Gastrocnemius medialis (tissue), 4 donors: Measurements from ENCODE around the gene PRDM16. TPM values are rescaled to one million over a fixed set of nuclear protein-coding genes. Genes with fewer than 3 reads are reported as not detected.

Source experiments
- ATAC-seq, 2 donors: fragments of 150-250 bp; one replicate each; pipeline ENCODE4 v1.9.1; 2016
- DNase-seq, 2 donors: peaks; one replicate each; pipeline ENCODE4 v3.0.0-alpha.2; 2019
- H3K27ac ChIP-seq, 4 donors: fragments of 200-600 bp; sonication (generic); 1 replicate in 1 of 4; 2 replicates in 3 of 4; pipeline ENCODE4 v1.5.1; 2016 to 2018; ENCODE audit warnings: mild to moderate bottlenecking in 2 of 4, moderate library complexity in 1 of 4
- H3K27me3 ChIP-seq, 3 donors: fragments of 200-600 bp; sonication (generic) in 2 of 3; 1 replicate in 1 of 3; 2 replicates in 2 of 3; pipeline versions ENCODE4 v1.5.1 to v1.6.0; 2016 to 2019; ENCODE audit warnings: mild to moderate bottlenecking in 1 of 3, moderate library complexity in 1 of 3
- H3K36me3 ChIP-seq, 2 donors: fragments of 200-600 bp; sonication (generic) in 1 of 2; one replicate each; pipeline ENCODE4 v1.5.1; 2017 to 2018
- H3K4me1 ChIP-seq, 2 donors: fragments of 200-600 bp; sonication (generic) in 1 of 2; one replicate each; pipeline ENCODE4 v1.5.1; 2016 to 2017; ENCODE audit warnings: mild to moderate bottlenecking in 2 of 2
- H3K4me3 ChIP-seq, 4 donors: fragments of 200-600 bp; sonication (generic) in 3 of 4; 1 replicate in 1 of 4; 2 replicates in 3 of 4; pipeline ENCODE4 v1.5.1; 2016 to 2019; ENCODE audit warnings: mild to moderate bottlenecking in 2 of 4
- H3K9me3 ChIP-seq, 3 donors: fragments of 200-600 bp; sonication (generic) in 2 of 3; 1 replicate in 1 of 3; 2 replicates in 2 of 3; pipeline ENCODE4 v1.5.1; 2016 to 2019
- POLR2A ChIP-seq, 2 donors: fragments of 450-650 bp; IDR thresholded peaks; one replicate each; pipeline ENCODE4 v1.6.1; 2017; ENCODE audit warnings: antibody characterized with exemption in 2 of 2, mild to moderate bottlenecking in 2 of 2, moderate library complexity in 2 of 2
- in situ Hi-C, 4 donors: fragments of 200-750 bp; cut with MboI; loops; one replicate each; pipeline versions ENCODE4 v1.15.0 to v1.8.0; 2017; ENCODE audit warnings: low sequenced_read_pairs in 4 of 4
- intact Hi-C: fragments of 100-400 bp; cut with DNase I; formaldehyde crosslinking; loops from one replicate; pipeline ENCODE4 v1.15.1; 2023; ENCODE audit warnings: low total_unique reads
- total RNA-seq, 4 donors: library from RNA; depleted of rRNA; stranded (reverse); fragments of >200 nt; gene quantifications; one replicate each; pipeline versions ENCODE4 v1.1.0 to v1.2.3, GENCODE V29; 2016
- TF ChIP-seq, protein P1 (sequence below), 5 experiments: fragments of 450-650 bp in 3 of 5; fragments of 200-600 bp in 2 of 5; sonication (generic) in 2 of 5; IDR thresholded peaks in 4 of 5; conservative IDR thresholded peaks in 1 of 5; 1 replicate in 4 of 5; 2 replicates in 1 of 5; pipeline ENCODE4 v1.5.1; 2016 to 2019; ENCODE audit warnings: antibody characterized with exemption in 5 of 5, mild to moderate bottlenecking in 3 of 5, moderate library complexity in 3 of 5

Gene PRDM16
- total RNA-seq, 4 donors from 2014 or later = 0.03 to 0.19 (median 0.17) TPM

- Histone ChIP-seq H3K4me3 (no peak overlapping the region), H3K27ac (no peak overlapping the region), H3K9me3 (no peaks in the 10 kb centered on the region), H3K4me1 (no peaks in the 10 kb centered on the region), H3K27me3 (peaks cover 20 to 38% (median 22%) of the 10 kb centered on the region in 3 donors), H3K36me3 (no peaks in the 10 kb centered on the region)
- ATAC-seq = no peak
- no peak for TF ChIP-seq POLR2A (IDR thresholded peaks at IDR 0.05)
- TF ChIP-seq, protein P1, sequence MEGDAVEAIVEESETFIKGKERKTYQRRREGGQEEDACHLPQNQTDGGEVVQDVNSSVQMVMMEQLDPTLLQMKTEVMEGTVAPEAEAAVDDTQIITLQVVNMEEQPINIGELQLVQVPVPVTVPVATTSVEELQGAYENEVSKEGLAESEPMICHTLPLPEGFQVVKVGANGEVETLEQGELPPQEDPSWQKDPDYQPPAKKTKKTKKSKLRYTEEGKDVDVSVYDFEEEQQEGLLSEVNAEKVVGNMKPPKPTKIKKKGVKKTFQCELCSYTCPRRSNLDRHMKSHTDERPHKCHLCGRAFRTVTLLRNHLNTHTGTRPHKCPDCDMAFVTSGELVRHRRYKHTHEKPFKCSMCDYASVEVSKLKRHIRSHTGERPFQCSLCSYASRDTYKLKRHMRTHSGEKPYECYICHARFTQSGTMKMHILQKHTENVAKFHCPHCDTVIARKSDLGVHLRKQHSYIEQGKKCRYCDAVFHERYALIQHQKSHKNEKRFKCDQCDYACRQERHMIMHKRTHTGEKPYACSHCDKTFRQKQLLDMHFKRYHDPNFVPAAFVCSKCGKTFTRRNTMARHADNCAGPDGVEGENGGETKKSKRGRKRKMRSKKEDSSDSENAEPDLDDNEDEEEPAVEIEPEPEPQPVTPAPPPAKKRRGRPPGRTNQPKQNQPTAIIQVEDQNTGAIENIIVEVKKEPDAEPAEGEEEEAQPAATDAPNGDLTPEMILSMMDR (IDR thresholded peaks at IDR 0.05 in 4 of 5, conservative IDR thresholded peaks at IDR 0.05 in 1 of 5) = no peak
- in situ Hi-C loops (no loop called here), intact Hi-C loops (no loop called here)
- no peak for DNase-seq
Measured at GRCh38 chr1:3136532-3136931, 67.5 kb downstream of the PRDM16 start.

- Histone ChIP-seq H3K27me3 (peaks cover 28 to 41% (median 29%) of the 10 kb centered on the region in 3 donors), H3K4me1 (no peaks in the 10 kb centered on the region), H3K27ac (no peak overlapping the region), H3K36me3 (no peaks in the 10 kb centered on the region), H3K9me3 (no peaks in the 10 kb centered on the region), H3K4me3 (no peak overlapping the region)
- in situ Hi-C loops = no loop called here
- intact Hi-C loops = no loop called here
- no peak for DNase-seq
- no peak for ATAC-seq
- no peak for TF ChIP-seq POLR2A (IDR thresholded peaks at IDR 0.05)
- TF ChIP-seq, protein P1 (IDR thresholded peaks at IDR 0.05 in 4 of 5, conservative IDR thresholded peaks at IDR 0.05 in 1 of 5) = no peak
Measured at GRCh38 chr1:3137111-3138100, 68.4 kb downstream of the PRDM16 start.

DNA sequence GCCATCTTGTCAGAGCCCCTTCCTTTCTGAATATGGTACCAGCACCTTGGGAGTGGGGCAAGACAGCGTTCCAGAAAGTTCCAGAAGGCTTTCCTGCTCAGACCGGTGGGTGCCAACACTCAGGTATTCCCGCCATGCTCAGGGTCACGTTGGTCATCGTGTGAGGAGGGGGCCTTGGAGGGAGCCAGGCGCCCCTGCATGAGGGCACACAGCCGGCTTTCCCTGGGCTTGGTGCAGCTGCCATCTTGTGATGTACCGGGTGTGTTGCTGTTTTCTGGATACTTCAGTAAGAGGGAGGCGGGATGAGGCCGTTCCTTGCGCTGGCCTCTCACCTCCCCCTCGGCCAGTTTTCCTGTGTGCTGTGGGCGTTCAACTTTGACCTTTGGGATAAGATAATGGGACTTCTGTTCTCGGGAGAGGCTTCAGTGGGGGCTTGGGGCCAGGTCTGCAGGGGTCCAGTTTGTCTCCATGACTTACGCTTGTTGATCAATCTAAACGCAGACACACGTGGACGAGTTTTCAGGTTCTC lies 69.7 kb downstream of the PRDM16 start:
- DNase-seq (no peak), ATAC-seq (no peak)
- Histone ChIP-seq H3K9me3 (no peaks in the 10 kb centered on the region), H3K27me3 (peaks cover 30 to 44% (median 39%) of the 10 kb centered on the region in 3 donors), H3K4me3 (no peak overlapping the region), H3K4me1 (no peaks in the 10 kb centered on the region), H3K27ac (no peak overlapping the region), H3K36me3 (no peaks in the 10 kb centered on the region)
- TF ChIP-seq POLR2A (IDR thresholded peaks at IDR 0.05) = no peak
- TF ChIP-seq, protein P1 (IDR thresholded peaks at IDR 0.05 in 4 of 5, conservative IDR thresholded peaks at IDR 0.05 in 1 of 5) = no peak
- intact Hi-C loops (no loop called here), in situ Hi-C loops (no loop called here)

- TF ChIP-seq, protein P1 (IDR thresholded peaks at IDR 0.05 in 4 of 5, conservative IDR thresholded peaks at IDR 0.05 in 1 of 5) = no peak
- no peak for TF ChIP-seq POLR2A (IDR thresholded peaks at IDR 0.05)
- no peak overlapping the region for H3K27ac ChIP-seq
- DNase-seq (no peak), ATAC-seq (no peak)
- no peaks in the 10 kb centered on the region for H3K9me3 ChIP-seq
- peaks cover 30 to 43% (median 41%) of the 10 kb centered on the region in 3 donors for H3K27me3 ChIP-seq
- intact Hi-C loops = no loop called here
- no peaks in the 10 kb centered on the region for H3K36me3 ChIP-seq
- no peak overlapping the region for H3K4me3 ChIP-seq
- no peaks in the 10 kb centered on the region for H3K4me1 ChIP-seq
- in situ Hi-C loops = no loop called here
Measured at GRCh38 chr1:3139451-3139852, 70.4 kb downstream of the PRDM16 start.
